ENCODE measurements around the gene DAB2IP. TPM values are rescaled to one million over a fixed set of nuclear protein-coding genes. Genes with fewer than 3 reads are reported as not detected.

Gene DAB2IP
- total RNA-seq, 1 experiment from 2014 or later, result 46.7 TPM

DNA sequence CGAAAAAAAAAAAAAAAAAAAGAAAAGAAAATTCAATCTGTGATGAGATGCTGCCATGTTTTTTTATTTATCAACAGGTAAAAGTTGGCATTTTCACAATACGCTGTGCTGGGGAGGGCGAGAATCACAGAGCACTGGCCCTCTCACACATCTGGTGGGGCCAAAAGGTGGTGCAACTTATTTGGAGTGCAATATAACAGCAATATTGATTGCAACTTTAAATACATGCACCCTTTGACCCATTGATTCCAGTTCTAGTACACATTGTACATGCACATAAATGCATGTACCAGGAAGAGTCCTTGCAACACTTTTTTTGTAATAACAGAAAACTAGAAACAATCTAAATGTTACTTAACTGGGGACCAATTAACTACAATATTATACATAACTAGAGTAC is 159.1 kb downstream of the DAB2IP start:
- no peak overlapping the region for H2AFZ ChIP-seq
- intact Hi-C loops (cut with micrococcal nuclease; ENCODE audit: unreplicated experiment), result no loop called here
- ChIA-PET CTCF (no interaction called here), POLR2A (ENCODE audit: unreplicated experiment) (no interaction called here)
- H3K9me3 ChIP-seq (ENCODE audit: insufficient read depth, low read depth), result no peaks in the 10 kb centered on the region
- no peaks in the 10 kb centered on the region for H3K27me3 ChIP-seq (ENCODE audit: insufficient read depth, low read depth)
- TF ChIP-seq, protein P1, sequence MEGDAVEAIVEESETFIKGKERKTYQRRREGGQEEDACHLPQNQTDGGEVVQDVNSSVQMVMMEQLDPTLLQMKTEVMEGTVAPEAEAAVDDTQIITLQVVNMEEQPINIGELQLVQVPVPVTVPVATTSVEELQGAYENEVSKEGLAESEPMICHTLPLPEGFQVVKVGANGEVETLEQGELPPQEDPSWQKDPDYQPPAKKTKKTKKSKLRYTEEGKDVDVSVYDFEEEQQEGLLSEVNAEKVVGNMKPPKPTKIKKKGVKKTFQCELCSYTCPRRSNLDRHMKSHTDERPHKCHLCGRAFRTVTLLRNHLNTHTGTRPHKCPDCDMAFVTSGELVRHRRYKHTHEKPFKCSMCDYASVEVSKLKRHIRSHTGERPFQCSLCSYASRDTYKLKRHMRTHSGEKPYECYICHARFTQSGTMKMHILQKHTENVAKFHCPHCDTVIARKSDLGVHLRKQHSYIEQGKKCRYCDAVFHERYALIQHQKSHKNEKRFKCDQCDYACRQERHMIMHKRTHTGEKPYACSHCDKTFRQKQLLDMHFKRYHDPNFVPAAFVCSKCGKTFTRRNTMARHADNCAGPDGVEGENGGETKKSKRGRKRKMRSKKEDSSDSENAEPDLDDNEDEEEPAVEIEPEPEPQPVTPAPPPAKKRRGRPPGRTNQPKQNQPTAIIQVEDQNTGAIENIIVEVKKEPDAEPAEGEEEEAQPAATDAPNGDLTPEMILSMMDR (conservative IDR thresholded peaks at IDR 0.05), result no peak
- no peak for TF ChIP-seq EZH2 (IDR thresholded peaks at IDR 0.05; ENCODE audit: low read depth)
- H3F3A ChIP-seq (ENCODE audit: insufficient read depth, low read depth), result no peaks in the 10 kb centered on the region
- H3K27ac ChIP-seq, result no peak overlapping the region
- H3K4me3 ChIP-seq, result no peak overlapping the region
- DNase-seq, result no peak
- no peaks in the 10 kb centered on the region for H3K4me1 ChIP-seq (replicated peaks; ENCODE audit: insufficient read depth)
- no TSS peak for BruUV-seq (replicated peaks)
- H3K9me2 ChIP-seq (ENCODE audit: insufficient read depth), result no peaks in the 10 kb centered on the region
- H4K20me1 ChIP-seq (ENCODE audit: insufficient read depth), result no peaks in the 10 kb centered on the region
- H3K4me2 ChIP-seq, result no peak overlapping the region
- no peaks in the 10 kb centered on the region for H3K79me2 ChIP-seq (ENCODE audit: low read depth)
- no peaks in the 10 kb centered on the region for H3K36me3 ChIP-seq (ENCODE audit: low read depth)

DNA sequence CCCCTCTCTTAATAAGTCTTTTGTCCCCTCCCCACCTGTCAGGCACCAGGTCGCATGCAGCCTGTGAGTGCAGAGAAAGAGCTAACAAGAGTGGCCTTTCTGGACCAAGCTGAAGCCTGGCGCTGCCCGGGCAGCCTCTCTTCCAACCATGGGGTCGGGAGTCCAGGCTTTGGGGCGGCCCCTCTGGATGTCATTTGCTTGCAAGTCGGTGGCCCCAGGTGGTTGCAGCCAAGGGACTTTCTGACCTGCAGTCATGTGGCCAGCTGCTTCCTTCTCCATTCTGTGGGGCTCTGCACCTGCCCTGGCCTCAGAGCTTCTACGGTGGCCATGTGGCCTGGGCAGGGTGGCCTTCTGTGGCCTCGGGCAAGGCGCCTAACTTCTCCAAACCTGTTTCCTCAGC is 159.7 kb downstream of the DAB2IP start:
- no peaks in the 10 kb centered on the region for H3F3A ChIP-seq (ENCODE audit: insufficient read depth, low read depth)
- H4K20me1 ChIP-seq (ENCODE audit: insufficient read depth), result no peaks in the 10 kb centered on the region
- no peaks in the 10 kb centered on the region for H3K4me1 ChIP-seq (replicated peaks; ENCODE audit: insufficient read depth)
- no peaks in the 10 kb centered on the region for H3K9me2 ChIP-seq (ENCODE audit: insufficient read depth)
- H3K4me2 ChIP-seq, result no peak overlapping the region
- no TSS peak for BruUV-seq (replicated peaks)
- H3K27me3 ChIP-seq (ENCODE audit: insufficient read depth, low read depth), result no peaks in the 10 kb centered on the region
- CTCF ChIA-PET, result no interaction called here
- H2AFZ ChIP-seq, result no peak overlapping the region
- no peak overlapping the region for H3K4me3 ChIP-seq
- intact Hi-C loops (cut with micrococcal nuclease; ENCODE audit: unreplicated experiment), result no loop called here
- no peaks in the 10 kb centered on the region for H3K36me3 ChIP-seq (ENCODE audit: low read depth)
- TF ChIP-seq, protein P1 (conservative IDR thresholded peaks at IDR 0.05), result no peak
- no peak for TF ChIP-seq EZH2 (IDR thresholded peaks at IDR 0.05; ENCODE audit: low read depth)
- POLR2A ChIA-PET (ENCODE audit: unreplicated experiment), result no interaction called here
- no peak overlapping the region for H3K27ac ChIP-seq
- no peaks in the 10 kb centered on the region for H3K9me3 ChIP-seq (ENCODE audit: insufficient read depth, low read depth)
- no peaks in the 10 kb centered on the region for H3K79me2 ChIP-seq (ENCODE audit: low read depth)
- DNase-seq, result no peak

DNA sequence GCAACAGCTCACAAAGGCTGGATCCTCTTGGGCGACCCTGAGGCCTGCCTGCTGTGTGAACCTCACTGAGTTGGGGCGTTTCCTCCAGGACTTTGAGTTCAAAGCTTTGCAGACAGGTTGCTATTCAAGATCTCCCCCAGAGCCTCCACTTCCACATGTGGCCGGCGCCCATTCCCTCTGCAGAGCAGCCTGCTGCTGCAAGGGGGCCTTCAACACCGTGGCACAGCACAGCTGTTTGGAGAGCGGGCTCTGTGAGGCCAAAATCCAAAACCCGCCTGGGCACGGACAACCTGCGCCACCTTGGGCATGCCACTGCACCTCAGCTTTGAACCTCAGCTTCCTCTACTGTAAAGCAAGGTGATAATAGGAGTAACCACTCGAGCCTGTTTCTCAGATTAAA is 160.3 kb downstream of the DAB2IP start:
- no peaks in the 10 kb centered on the region for H3K36me3 ChIP-seq (ENCODE audit: low read depth)
- H3K9me2 ChIP-seq (ENCODE audit: insufficient read depth), result no peaks in the 10 kb centered on the region
- H3F3A ChIP-seq (ENCODE audit: insufficient read depth, low read depth), result no peaks in the 10 kb centered on the region
- no peak overlapping the region for H3K4me2 ChIP-seq
- H3K27ac ChIP-seq, result no peak overlapping the region
- BruUV-seq (replicated peaks), result no TSS peak
- intact Hi-C loops (cut with micrococcal nuclease; ENCODE audit: unreplicated experiment), result no loop called here
- no peaks in the 10 kb centered on the region for H3K79me2 ChIP-seq (ENCODE audit: low read depth)
- H3K9me3 ChIP-seq (ENCODE audit: insufficient read depth, low read depth), result no peaks in the 10 kb centered on the region
- no peaks in the 10 kb centered on the region for H3K4me1 ChIP-seq (replicated peaks; ENCODE audit: insufficient read depth)
- no peaks in the 10 kb centered on the region for H4K20me1 ChIP-seq (ENCODE audit: insufficient read depth)
- no peak for DNase-seq
- H3K27me3 ChIP-seq (ENCODE audit: insufficient read depth, low read depth), result no peaks in the 10 kb centered on the region
- TF ChIP-seq, protein P1 (conservative IDR thresholded peaks at IDR 0.05), result no peak
- TF ChIP-seq EZH2 (IDR thresholded peaks at IDR 0.05; ENCODE audit: low read depth), result no peak
- H2AFZ ChIP-seq, result no peak overlapping the region
- POLR2A ChIA-PET (ENCODE audit: unreplicated experiment), result no interaction called here
- no peak overlapping the region for H3K4me3 ChIP-seq
- CTCF ChIA-PET, result no interaction called here

Measured in PC-9 (cell line).